ENCODE results near the gene CTTNBP2. TPM values are rescaled to one million over a fixed set of nuclear protein-coding genes. Genes with fewer than 3 reads are reported as not detected.
A peak's percentile ranks its signal among the peaks of the same experiment; 100 is the strongest.

The CTTNBP2 gene
- total RNA-seq, 2 donors from 2014 or later = 1.5 to 1.8 TPM

GRCh38 chr7:117751775-117752174 is 121.5 kb downstream of the CTTNBP2 start:
- no peak for DNase-seq
- Histone ChIP-seq H3K4me1 (no peaks in the 10 kb centered on the region), H3K4me3 (no peak overlapping the region), H3K9me3 (no peaks in the 10 kb centered on the region), H3K27ac (no peak overlapping the region), H3K9ac (ENCODE audit: low read depth in 2 of 2, low read length in 2 of 2) (no peak overlapping the region), H3K36me3 (no peaks in the 10 kb centered on the region), H3K27me3 (no peaks in the 10 kb centered on the region)
- intact Hi-C loops (cut with DNase I) = loop anchor here (5.0 kb wide), 1 partner anchor 356 kb away; no protein-coding TSS in a partner anchor
- TF ChIP-seq CTCF (IDR thresholded peaks at IDR 0.05) = no peak

GRCh38 chr7:117750612-117751563 is 122.4 kb downstream of the CTTNBP2 start:
- H3K9me3 ChIP-seq = no peaks in the 10 kb centered on the region
- intact Hi-C loops (cut with DNase I) = loop anchor here (5.0 kb wide), 1 partner anchor 356 kb away; no protein-coding TSS in a partner anchor
- H3K27me3 ChIP-seq = no peaks in the 10 kb centered on the region
- no peak for DNase-seq
- no peak overlapping the region for H3K9ac ChIP-seq (ENCODE audit: low read depth in 2 of 2, low read length in 2 of 2)
- H3K4me1 ChIP-seq = no peaks in the 10 kb centered on the region
- no peaks in the 10 kb centered on the region for H3K36me3 ChIP-seq
- TF ChIP-seq CTCF (IDR thresholded peaks at IDR 0.05) = peak; percentile 43
- H3K27ac ChIP-seq = no peak overlapping the region
- H3K4me3 ChIP-seq = no peak overlapping the region

- no peak for DNase-seq
- Histone ChIP-seq H3K27ac (no peak overlapping the region), H3K4me1 (no peaks in the 10 kb centered on the region), H3K36me3 (no peaks in the 10 kb centered on the region), H3K27me3 (no peaks in the 10 kb centered on the region), H3K9me3 (no peaks in the 10 kb centered on the region), H3K4me3 (no peak overlapping the region), H3K9ac (ENCODE audit: low read depth in 2 of 2, low read length in 2 of 2) (no peak overlapping the region)
- TF ChIP-seq CTCF (IDR thresholded peaks at IDR 0.05) = no peak
- intact Hi-C loops (cut with DNase I) = no loop called here
Measured at GRCh38 chr7:117741962-117742361, 131.3 kb downstream of the CTTNBP2 start.

DNA sequence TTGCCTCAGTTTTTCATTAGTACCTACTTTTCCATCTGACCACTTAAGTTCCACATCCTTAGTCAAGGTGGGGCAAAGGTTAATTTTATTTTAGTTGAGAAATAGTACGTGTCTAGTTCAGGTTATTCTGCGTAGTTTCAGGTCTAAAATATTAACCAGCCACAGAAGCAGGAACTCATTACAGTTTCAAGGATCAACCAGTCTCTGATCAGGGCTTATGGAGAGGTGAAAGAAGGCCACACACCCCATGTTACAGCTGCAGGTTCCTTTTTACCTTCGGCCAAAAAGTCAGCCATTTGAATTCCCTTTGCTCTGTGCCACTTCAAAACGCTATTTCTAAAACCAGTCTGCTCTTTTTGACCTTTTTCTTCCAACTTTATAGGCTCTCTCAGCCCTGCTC is 134.2 kb downstream of the CTTNBP2 start:
- H3K4me3 ChIP-seq = no peak overlapping the region
- no peak overlapping the region for H3K9ac ChIP-seq (ENCODE audit: low read depth in 2 of 2, low read length in 2 of 2)
- H3K27ac ChIP-seq = no peak overlapping the region
- no peaks in the 10 kb centered on the region for H3K4me1 ChIP-seq
- intact Hi-C loops (cut with DNase I) = no loop called here
- no peaks in the 10 kb centered on the region for H3K36me3 ChIP-seq
- no peak for TF ChIP-seq CTCF (IDR thresholded peaks at IDR 0.05)
- H3K9me3 ChIP-seq = no peaks in the 10 kb centered on the region
- H3K27me3 ChIP-seq = no peaks in the 10 kb centered on the region
- DNase-seq = no peak

DNA sequence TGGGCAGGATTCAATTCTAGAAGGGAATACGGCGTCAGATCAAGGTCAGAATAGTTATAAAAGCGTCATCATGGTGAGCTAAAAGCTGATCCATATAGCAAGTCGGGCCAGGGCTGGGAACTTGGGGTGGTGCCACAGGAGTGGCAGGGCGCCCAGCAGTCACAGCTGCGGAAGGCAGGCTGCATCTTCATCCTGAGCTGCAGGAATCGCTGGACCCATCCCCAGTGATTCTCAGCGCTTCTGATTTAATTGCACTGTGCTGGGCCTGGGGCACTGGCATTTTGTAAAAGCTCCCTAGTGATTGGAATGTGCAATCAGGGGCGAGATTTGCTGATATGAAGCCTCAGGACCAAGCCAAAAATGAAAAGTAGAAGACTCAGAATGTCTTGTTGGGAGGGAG is 135.3 kb downstream of the CTTNBP2 start:
- no peaks in the 10 kb centered on the region for H3K36me3 ChIP-seq
- H3K4me3 ChIP-seq = no peak overlapping the region
- H3K9me3 ChIP-seq = no peaks in the 10 kb centered on the region
- no peaks in the 10 kb centered on the region for H3K4me1 ChIP-seq
- DNase-seq = no peak
- H3K27ac ChIP-seq = no peak overlapping the region
- H3K9ac ChIP-seq (ENCODE audit: low read depth in 2 of 2, low read length in 2 of 2) = no peak overlapping the region
- no peak for TF ChIP-seq CTCF (IDR thresholded peaks at IDR 0.05)
- no peaks in the 10 kb centered on the region for H3K27me3 ChIP-seq
- intact Hi-C loops (cut with DNase I) = no loop called here
